ENCODE results near the gene SLC12A5.

Gene SLC12A5

GRCh38 chr20:46053416-46053815 is 24.4 kb downstream of the SLC12A5 start:
- DNase-seq (ENCODE audit: low read depth in 3 of 3): no peak

GRCh38 chr20:46054606-46055005 is 25.6 kb downstream of the SLC12A5 start:
- DNase-seq (ENCODE audit: low read depth in 3 of 3): no peak

- DNase-seq (ENCODE audit: low read depth in 3 of 3): no peak
These were observed 26.3 kb downstream of the SLC12A5 start for GRCh38 chr20:46055269-46055668.

GRCh38 chr20:46056027-46056833 is 27.2 kb downstream of the SLC12A5 start:
- DNase-seq (ENCODE audit: low read depth in 3 of 3): no peak

GRCh38 chr20:46056970-46057855 is 28.2 kb downstream of the SLC12A5 start:
- DNase-seq (ENCODE audit: low read depth in 3 of 3): no peak

- peak in 1 of 3 experiments; percentile 22 for DNase-seq (ENCODE audit: low read depth in 3 of 3)
These were observed 29.0 kb downstream of the SLC12A5 start for GRCh38 chr20:46057856-46058598.

- DNase-seq (ENCODE audit: low read depth in 3 of 3): no peak
These were observed 29.7 kb downstream of the SLC12A5 start for GRCh38 chr20:46058599-46059281.

GRCh38 chr20:46060301-46060881 is 31.4 kb downstream of the SLC12A5 start:
- DNase-seq (ENCODE audit: low read depth in 3 of 3): no peak

- no peak for DNase-seq (ENCODE audit: low read depth in 3 of 3)
These were observed 32.0 kb downstream of the SLC12A5 start for GRCh38 chr20:46060975-46061374.

GRCh38 chr20:46062151-46062550 is 33.1 kb downstream of the SLC12A5 start:
- DNase-seq (ENCODE audit: low read depth in 3 of 3): no peak

GRCh38 chr20:46062621-46063020 is 33.6 kb downstream of the SLC12A5 start:
- DNase-seq (ENCODE audit: low read depth in 3 of 3): no peak

GRCh38 chr20:46063151-46063550 is 34.1 kb downstream of the SLC12A5 start:
- DNase-seq (ENCODE audit: low read depth in 3 of 3): no peak

- no peak for DNase-seq (ENCODE audit: low read depth in 3 of 3)
These were observed 34.6 kb downstream of the SLC12A5 start for GRCh38 chr20:46063652-46064054.

- no peak for DNase-seq (ENCODE audit: low read depth in 3 of 3)
These were observed 36.0 kb downstream of the SLC12A5 start for GRCh38 chr20:46065006-46065405.

GRCh38 chr20:46065691-46066090 is 36.7 kb downstream of the SLC12A5 start:
- no peak for DNase-seq (ENCODE audit: low read depth in 3 of 3)

GRCh38 chr20:46070215-46070900 is 41.3 kb downstream of the SLC12A5 start:
- DNase-seq (ENCODE audit: low read depth in 3 of 3): no peak

GRCh38 chr20:46071573-46071972 is 42.6 kb downstream of the SLC12A5 start:
- DNase-seq (ENCODE audit: low read depth in 3 of 3): no peak

GRCh38 chr20:46073024-46073423 is 44.0 kb downstream of the SLC12A5 start:
- no peak for DNase-seq (ENCODE audit: low read depth in 3 of 3)

- DNase-seq (ENCODE audit: low read depth in 3 of 3): no peak
These were observed 44.4 kb downstream of the SLC12A5 start for GRCh38 chr20:46073443-46073842.

- no peak for DNase-seq (ENCODE audit: low read depth in 3 of 3)
These were observed 45.0 kb downstream of the SLC12A5 start for GRCh38 chr20:46074006-46074405.

GRCh38 chr20:46076806-46077205 is 47.8 kb downstream of the SLC12A5 start:
- DNase-seq (ENCODE audit: low read depth in 3 of 3): no peak

Data from stimulated activated CD4-positive, alpha-beta T cell treated with anti-CD3 and anti-CD28 coated beads, TNF-alpha, amount 100 ng/mL, for 24 hours (primary cell).